ENCODE data around the gene AGAP3.

- TF ChIP-seq YY1 (IDR thresholded peaks at IDR 0.05; ENCODE audit: insufficient read depth, insufficient read length) (no peak), ZNF274 (IDR thresholded peaks at IDR 0.05; ENCODE audit: low read depth, low read length) (no peak)
Observed at GRCh38 chr7:151128716-151129115, 42.4 kb downstream of the AGAP3 start.
